HG02571 (cell line): ENCODE data around the gene SLC4A11.

Experiments
- ATAC-seq: cut with Tn5 transposase; IDR thresholded peaks from one replicate; pipeline ENCODE4 v1.9.1; 2021; ENCODE audit warnings: mild to moderate bottlenecking, moderate library complexity; ENCODE audit not compliant: unreplicated experiment

Gene SLC4A11

DNA sequence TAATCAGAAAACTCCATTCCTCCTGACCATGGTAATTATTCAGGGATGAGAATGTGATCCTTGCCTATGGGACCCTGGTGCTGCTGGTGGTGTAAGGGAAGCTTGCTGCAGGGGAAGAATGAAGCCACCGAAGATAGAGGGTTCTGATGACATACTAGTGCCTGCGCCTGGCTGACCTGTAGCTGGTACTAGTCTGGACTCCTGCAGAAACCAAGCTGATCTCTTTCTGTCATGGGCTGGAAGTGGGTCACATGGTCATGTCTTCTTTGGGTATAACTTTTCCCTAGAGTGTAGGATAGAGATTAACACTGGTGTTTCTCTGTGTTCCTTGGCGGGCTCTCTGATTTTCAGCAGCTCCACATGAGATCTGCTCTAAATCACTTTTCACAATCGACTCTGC, 8.6 kb upstream of the SLC4A11 start:
- ATAC-seq = no peak

DNA sequence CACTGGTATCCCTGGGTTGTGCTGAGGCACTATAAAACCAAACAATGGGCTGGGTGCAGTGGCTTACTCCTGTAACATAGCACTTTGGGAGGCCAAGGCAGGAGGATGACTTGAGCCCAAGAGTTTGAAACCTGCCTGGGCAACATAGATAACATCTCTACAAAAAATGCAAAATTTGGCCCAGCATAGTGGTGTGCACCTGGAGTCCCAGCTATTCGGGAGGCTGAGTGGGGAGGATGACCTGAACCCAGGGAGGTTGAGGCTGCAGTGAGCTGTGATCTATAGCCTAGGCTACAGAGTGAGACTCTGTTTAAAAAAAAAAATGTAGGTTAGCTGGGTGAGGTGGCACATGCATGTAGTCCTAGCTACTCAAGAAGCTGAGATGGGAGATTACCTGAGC, 7.7 kb upstream of the SLC4A11 start:
- no peak for ATAC-seq

DNA sequence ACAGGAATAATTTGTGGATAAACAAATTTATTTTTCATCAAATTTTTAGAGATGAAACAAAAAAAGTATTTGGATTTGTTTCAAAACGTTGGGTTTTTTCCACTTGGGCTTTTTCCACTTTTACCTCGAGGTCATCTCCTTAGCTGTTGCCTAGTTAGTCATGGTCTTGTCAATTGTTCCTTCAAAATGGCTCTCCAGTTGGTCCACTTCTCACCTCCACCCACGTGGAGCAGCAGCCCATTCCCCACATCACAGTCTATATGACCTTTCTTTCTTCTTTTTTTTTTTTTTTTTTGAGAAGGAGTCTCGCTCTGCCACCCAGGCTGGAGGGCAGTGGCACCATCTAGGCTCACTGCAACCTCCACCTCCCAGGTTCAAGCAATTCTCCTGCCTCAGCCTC, 6.7 kb upstream of the SLC4A11 start:
- ATAC-seq = no peak

DNA sequence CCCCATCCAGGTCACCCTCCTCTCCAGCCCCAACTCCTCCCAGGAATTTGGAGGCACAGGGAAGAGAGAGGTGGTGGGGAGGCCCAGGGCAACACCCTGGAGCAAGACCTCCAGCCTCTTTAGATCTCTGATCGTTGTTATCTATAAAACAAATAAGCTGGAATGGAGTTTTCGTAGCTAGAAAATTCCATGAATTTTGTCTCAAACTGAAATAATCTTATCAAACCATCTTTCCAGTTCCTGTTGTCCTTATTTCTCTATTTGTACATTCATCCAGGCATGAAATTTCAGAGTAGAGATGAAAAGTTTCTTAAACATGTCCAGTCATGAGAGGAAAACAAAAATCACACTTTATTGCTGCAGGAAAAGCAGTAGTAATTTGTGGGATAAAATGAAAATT, 6.2 kb upstream of the SLC4A11 start:
- ATAC-seq = no peak

DNA sequence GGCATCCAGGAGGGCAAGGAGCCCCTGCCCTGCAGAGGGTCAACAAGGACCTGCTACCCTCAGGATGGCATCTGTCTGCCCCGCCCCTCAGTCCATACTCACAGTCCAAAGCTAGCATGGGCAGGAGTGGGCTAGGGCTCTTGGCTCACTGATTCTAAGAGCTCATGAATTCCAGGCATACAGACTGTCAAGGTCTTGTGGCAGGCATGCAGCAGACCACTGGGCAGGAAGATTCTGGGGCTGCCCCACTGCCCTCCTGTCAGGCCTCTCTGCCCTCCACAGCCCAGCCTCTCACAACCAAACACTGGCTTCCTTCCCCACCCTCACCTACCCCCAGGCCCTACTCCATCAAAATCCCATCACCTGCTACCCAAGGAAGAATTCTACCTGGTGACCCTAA, 5.6 kb upstream of the SLC4A11 start:
- no peak for ATAC-seq

DNA sequence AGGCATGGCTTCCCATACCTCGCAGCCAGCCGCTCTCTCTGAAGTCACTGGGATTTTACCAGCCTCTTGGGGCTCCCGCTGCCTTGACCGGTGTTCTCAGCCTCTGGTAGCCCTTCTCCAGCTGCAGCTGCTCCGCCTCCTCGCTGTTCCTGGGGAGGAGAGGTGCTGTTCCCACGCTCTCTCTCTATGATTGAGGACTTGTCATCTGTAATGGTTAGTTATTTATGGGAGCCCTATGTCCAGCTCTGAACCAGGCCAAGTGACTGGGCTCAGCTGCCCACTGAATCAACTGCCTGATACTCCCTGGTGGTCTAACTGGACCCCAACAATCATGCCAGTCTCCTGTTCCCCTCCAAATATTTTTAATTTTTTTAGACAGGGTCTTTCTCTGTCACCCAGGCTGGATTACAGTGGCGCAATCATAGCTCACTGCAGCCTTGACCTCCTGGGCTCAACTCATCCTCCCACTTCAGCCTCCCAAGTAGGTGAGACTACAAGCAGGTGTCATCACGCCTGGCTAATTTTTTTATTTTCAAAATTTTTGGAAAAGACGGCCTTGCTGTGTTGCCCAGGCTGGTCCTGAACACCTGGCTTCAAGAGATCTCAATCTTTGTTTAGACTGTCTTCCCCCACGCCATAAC, 4.8 kb upstream of the SLC4A11 start:
- no peak for ATAC-seq

DNA sequence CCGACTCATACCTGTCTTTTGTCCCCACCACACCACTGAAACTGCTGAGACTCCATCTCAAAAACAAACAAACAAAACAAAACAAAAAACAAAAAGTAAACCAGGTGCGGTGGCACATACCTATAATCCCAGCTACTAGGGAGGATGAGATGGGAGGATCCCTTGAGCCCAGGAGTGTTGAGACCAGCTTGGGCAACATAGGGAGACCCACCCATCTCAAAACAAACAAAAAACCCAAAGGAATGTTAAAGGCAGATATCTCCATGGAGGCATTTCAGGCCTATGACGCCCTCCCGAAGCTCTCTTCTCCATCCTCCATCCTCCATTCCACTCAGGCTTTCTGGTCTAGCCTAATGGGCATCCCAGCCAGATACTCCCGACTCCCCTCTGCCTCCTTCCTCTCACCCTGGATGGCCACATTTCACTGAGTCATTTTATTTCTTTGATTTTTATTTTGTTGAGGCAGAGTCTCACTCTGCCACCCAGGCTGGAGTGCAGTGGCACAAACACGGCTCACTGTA, 3.2 kb upstream of the SLC4A11 start:
- no peak for ATAC-seq

DNA sequence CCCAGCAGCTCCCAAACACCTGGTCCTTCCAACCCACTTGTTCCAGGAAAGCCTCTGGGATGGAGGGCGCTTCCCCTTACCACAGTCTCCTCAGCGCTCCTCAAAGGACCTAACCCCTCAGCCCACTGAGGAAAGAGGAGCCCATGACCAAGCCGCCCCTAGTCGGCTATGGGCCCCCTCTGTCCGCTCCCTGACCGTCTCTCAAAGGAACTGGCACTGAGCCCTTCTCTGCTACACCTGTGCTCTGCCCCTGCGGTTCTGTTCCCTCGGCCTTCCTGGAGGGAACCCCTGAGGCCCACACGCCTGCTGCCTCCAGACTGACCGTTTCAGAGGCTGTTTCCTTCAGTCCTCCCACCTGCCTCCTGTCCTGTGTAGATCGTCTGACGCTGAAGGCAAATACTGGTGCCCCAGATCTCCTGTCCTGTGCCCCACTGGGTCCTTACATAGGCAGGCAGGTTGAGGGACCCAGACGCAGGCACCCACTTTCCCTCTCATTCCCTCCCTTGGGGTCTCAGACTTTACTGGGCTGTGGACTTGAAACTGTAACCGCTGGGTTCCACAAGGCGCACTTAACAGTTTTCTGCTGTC, 1.9 kb upstream of the SLC4A11 start:
- ATAC-seq = no peak

DNA sequence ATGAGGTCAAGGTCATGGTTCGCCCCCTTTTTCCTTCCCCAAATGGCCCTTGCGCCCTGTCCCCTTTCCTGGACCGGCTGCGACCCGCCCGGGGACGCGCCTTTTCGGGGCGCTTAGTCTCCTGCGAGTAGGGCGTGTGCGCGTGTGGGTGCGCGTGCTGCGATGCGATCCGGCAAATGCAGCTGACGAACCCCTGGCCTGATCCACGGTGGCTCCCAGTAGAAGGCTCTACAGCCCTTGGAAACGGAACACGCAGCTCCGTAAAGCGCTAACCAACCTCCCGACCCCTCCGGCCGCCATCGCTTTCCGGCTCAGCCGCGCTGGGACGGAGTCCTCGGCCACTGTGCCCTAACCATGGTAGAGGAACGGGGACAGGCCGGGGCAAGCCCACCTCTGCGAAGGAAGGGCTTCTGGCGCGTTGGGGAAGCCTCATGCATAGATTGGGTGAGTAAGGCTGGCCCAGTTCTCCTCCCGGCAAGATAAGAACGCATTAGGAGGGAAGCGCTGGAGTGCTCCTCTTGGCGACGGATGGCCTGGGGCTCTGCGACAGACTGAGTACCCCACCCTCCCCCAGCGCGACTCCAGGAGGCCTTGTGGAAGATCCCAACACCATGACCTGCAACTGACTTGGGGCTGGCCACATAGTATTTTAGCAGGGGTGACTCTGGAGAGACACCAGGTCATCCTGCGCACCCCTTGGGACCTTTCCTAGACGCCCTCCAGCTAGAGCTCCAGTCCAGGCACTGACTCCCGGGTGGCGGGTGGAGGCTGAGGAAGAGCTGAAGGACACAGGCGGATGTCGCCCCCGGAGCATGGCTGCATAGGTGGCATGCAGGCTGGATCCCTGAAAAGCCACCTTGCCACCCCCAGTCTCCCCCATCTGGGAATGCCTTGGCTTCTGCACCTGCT, 1.1 kb upstream of the SLC4A11 start:
- no peak for ATAC-seq

DNA sequence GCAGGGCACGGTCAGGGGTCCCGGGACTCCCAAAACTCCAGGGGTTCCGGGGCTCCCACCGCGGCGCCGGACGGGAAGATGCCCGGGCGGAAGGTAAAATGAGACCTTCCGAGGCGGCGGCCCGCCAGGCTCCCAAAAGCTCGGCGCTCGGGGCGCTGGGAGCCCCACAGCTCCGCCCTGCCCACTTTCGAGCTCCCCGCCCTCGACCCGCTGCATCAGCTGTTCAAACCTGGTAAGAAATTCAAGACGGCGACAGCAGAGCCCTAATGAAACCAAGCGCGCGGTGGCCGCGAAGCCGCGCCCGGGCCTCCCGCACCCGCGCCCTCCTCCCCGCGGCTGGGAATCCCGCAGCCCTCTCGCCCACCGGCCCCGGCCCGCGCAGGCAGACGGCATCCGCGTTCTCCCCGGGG, 369 bp downstream of the SLC4A11 start:
- ATAC-seq = peak; percentile 30

DNA sequence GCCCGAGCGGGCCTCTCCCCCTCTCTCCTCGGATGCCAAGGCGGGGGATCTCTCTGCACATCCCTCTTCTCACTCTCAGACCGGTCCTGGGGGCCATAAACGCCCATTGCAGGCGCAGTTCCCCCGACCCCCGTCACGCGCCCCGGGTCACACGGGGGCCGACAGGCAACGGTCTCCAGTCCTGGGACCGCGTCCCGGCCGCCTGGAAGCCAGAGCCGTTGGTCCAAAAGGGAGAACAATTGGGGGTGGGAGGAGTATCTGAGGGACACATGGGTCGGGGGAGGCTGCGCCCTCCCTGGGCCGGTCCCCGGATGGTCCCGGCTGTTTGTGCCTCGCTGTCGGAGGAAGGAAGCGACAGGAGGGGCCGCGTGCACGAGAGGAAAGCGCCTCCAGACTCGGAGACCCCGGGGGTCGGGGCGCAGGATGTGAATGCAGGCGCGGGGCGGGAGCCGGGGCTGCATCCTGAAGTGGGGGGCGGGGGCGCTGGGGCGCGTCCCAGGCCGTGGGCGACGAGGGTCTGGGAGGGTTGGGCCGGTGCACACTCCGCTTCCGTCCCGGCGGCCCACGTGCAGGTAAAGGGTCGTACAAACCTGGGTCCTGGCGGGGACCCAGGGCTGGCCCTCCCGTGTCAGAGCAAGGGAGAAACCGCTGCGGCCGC, 903 bp downstream of the SLC4A11 start:
- ATAC-seq = no peak

DNA sequence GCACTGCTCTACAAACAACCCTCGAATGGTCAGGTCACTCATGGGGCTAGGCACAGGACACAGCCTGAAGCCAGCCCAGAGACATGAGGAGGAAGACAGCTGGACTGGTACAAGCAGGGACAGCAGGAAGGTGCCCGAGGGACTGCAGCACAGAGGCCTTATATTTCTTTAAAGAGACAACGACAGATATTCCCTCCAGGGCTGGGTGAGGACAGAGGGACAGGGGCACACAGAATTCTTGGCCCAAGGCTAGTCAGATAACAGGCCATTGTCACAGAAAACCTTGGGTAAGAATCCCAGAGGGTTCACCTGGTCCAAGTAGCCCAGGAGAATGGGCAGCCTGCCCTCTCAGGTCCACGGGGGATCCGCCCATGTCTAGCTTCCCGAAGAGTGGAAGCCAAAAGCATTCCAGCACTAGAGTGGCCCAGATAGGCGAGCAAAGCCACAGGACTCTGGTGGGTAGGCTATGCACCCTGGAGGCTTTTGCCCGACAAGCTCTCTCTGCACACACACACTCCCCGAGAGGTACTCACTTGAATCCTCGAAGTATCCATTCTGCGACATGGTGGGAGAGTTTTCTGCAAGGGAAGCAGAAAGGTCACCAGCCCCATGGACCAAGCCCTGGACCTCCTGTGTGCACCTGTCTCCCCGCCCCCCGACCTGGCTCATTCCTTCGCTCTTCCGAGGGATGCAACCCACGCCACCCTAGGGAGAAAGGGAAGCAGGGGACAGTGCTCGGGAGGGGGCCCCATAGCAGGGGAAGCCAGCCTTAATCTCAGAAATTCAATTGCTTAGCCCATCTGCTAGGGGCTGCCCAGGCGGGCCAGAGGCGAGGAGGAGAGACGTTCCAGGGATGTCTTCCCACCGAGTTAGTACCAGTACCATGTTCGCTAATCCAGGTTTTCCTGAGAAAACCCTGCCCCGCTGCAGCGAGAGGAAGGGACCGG, 1.7 kb downstream of the SLC4A11 start:
- no peak for ATAC-seq

DNA sequence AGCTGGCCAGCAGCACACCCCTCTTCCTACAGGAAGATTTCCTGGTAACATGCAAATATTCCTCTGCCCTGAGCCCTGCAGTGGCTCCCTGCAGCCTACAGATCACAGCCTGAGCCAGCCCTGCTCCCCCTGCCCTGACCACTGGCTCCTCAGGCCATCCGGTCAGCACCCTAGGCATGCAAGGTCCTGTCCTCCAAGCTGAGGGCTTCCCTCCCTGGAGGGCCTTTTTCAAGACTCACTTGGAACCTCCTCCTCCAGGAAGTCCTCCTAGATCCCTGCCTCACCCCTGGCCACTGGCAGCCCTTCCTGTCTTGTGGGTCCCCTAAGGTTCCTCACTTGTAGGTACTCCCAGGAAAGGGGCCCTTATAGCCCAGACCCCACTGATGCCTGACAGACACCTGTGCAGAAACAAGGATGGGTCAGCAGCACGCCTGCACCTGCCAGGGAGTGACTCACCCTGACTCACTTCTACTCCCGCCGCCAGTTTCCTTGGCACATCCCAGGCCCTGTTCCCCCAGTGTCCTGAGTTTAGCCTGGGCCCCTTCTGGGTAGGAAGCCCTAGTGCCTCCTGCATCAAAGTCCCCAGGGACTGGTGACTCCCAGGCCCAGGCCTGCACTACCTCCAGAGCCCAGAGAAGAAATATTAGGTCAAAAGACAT, 3.2 kb downstream of the SLC4A11 start:
- ATAC-seq = no peak

DNA sequence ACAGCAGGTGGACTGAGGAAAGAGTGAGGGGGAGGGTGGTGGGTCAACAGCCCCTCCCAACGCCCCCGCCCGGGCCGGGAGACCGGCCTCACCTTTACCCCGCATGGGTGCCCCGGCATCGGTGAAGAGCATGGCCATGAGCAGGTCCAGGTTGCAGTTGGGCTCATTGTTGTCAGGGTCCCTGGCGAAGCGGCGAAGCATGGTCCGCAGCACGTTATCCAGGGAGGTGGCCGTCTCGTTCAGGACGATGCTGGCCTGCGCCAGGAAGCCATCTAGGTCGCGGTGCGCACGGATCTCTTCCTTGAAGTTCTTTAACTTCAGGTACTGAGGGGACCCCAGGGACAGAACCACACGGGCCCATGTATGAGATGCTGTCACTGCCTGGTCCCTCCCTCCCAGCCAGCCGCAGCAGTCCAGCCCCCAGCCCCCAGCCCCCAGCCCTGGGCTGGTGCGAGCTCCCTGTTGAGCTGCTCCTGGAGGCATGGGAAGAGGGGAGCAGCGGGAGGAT, 4.9 kb downstream of the SLC4A11 start:
- ATAC-seq = no peak

DNA sequence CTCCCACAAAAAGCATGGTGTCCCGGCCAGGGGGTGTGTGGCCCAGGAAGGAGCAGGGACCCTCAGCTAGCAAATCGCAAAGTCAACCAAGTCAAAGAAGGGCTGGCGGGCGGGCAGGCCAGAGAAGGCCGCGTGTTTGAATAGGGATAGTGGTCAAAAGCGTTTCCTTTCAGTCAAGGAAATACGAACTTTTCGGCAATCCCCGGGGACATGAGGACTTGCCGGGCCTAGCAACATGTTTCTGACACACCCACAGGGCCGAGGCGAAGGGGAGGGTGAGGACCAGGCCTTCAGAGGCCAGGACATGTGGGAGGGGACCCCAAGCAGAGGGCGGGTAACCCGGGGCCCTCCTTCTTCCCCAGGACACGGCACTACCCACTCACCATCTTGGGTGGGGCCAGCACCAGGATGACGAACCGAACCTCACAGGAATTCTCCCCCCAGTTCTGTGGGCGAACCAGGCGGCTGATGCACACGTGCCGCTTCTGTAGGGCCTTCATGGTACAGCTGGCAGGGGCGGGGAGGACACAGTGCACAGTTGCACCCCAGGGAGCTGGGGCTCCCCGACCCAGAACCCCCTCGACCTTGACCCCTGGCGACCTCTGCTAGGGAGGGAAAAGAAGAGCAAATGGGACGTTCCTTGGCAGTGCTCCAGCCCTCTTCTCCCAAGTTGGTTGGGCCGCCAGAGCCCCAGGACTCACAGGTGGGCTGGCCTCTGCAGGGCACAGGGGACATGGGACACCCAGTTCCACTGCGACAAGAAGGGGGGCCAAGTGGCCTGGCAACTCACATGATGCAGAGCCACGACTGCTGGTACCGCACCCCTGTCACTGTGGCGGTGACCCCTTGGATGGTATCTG, 5.6 kb downstream of the SLC4A11 start:
- ATAC-seq = no peak

DNA sequence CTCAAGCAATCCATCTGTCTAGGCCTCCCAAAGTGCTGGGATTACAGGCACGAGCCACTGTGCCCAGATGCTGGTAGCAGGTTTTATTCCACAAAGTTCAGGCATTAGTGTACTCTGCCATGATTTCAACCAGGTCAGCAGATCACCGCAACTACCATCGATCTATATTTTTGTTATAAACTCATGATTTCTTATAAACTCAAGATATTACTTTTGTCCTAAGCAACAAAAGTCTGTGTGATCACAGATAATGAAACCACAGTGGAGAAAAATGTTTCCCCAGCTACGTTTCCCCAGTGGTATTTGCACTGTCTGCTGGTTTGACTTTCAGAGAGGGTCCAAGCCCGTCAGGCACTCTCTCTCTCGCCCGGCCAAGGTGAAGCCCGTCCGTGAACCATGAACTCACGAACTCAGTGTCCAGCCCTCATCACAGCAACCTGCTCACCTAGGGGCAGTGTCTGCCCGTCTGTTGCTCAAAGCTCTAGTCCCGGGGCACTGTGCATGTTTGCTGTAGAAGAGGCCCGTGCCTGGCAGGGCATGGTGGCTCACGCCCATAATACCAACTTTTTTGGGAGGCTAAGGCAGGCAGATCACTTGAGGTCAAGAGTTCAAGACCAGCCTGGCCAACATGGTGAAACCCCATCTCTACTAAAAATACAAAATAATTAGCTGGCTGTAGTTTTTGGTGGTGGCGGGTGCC, 7.0 kb downstream of the SLC4A11 start:
- no peak for ATAC-seq

DNA sequence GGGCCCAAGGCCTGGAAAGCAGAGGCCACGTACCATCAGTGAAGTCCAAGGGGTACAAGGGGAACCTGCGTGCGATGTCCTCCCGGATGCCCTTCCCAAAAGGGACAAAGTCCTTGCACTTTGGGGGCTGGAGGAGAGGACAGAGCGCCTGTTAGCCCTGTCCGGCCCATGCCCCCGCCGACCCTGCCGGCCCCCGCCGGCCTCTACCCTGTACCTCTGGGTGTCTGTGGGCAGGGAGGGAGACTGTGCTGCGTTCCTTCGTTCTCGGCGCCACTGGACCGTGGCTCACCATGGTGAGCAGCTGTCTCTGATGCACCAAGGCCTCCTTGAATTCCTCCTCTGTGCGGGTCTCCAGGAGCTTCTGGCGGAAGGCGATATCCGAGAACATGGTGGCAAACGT, 7.9 kb downstream of the SLC4A11 start:
- no peak for ATAC-seq

DNA sequence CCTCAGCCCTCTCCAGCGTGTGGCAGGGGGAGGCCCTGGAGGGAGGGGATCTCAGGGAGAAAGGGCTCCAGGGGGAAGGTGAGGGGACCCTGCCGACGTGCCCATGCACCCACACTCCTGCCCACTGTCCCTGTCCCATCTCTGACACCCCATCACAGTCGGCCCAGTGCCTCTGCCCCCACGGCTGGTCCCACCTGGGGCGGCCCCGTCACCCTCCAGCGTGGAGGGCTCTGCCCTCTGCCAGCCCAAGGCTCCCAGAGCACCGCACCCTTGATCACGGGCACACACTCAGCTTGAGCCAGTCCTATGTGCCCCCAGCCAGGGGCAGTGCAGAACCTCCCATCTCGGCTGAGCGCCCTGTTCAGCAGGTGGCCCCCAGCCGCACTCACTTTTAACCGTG, 9.2 kb downstream of the SLC4A11 start:
- no peak for ATAC-seq
